Stimulated activated memory B cell treated with anti-CD40 and anti-IgM and Interleukin-4, amounts not matched to agents 10 μg/mL and 1 μg/mL and 100 μg/mL, for 72 hours (primary cell): ENCODE data around the gene TMED5.
A peak's percentile ranks its signal among the peaks of the same experiment; 100 is the strongest.
"Not testable (repeated sequence)": the region's sequence is repeated elsewhere in the genome, so short reads cannot be mapped to it uniquely, and the experiment has no call there.

ENCODE experiments used
- ATAC-seq: fragments of 150-1000 bp; cut with Tn5 transposase; 2 replicates; pipeline ENCODE4 v1.10.0; 2021
- H3K27ac Mint-ChIP-seq: one replicate; pipeline ENCODE4 v1.8.0; 2022; ENCODE audit warnings: mild to moderate bottlenecking, mixed read lengths
- H3K27me3 Mint-ChIP-seq: one replicate; pipeline ENCODE4 v1.8.0; 2022; ENCODE audit warnings: mixed read lengths
- H3K36me3 Mint-ChIP-seq: one replicate; pipeline ENCODE4 v1.8.0; 2022; ENCODE audit warnings: mixed read lengths
- H3K4me1 Mint-ChIP-seq: one replicate; pipeline ENCODE4 v1.8.0; 2022; ENCODE audit warnings: mixed read lengths
- H3K4me3 Mint-ChIP-seq: one replicate; pipeline ENCODE4 v1.8.0; 2022; ENCODE audit warnings: mild to moderate bottlenecking, moderate library complexity, mixed read lengths
- H3K9me3 Mint-ChIP-seq: one replicate; pipeline ENCODE4 v1.8.0; 2022; ENCODE audit warnings: mixed read lengths

The TMED5 gene

GRCh38 chr1:93186667-93187066 lies 6.5 kb upstream of the TMED5 start:
- Mint-ChIP-seq H3K4me3 (no peak overlapping the region), H3K4me1 (peaks cover 66% of the 10 kb centered on the region), H3K36me3 (peaks cover 34% of the 10 kb centered on the region), H3K27me3 (no peaks in the 10 kb centered on the region), H3K9me3 (no peaks in the 10 kb centered on the region), H3K27ac (no peak overlapping the region)
- peak; percentile 50 for ATAC-seq

GRCh38 chr1:93180723-93181613 lies 755 bp upstream of the TMED5 start, which contains the start of gene CCDC18:
TSS of gene CCDC18 (plus strand) at chr1:93180724. CDS start at chr1:93183362, 2,638 bp downstream.
- peak within 1 kb of the TSS; percentile 99 for H3K4me3 Mint-ChIP-seq
- H3K9me3 Mint-ChIP-seq, result no peaks in the 10 kb centered on the region
- H3K27ac Mint-ChIP-seq, result peak within 1 kb of the TSS; percentile 99
- H3K4me1 Mint-ChIP-seq, result peaks cover 49% of the 10 kb centered on the region
- H3K27me3 Mint-ChIP-seq, result no peaks in the 10 kb centered on the region
- H3K36me3 Mint-ChIP-seq, result peaks cover 19% of the 10 kb centered on the region
- peak; percentile 61 for ATAC-seq

- Mint-ChIP-seq H3K36me3 (peaks cover 24% of the 10 kb centered on the region), H3K27me3 (no peaks in the 10 kb centered on the region), H3K4me1 (peaks cover 39% of the 10 kb centered on the region), H3K27ac (peak overlapping the region; percentile 99), H3K9me3 (no peaks in the 10 kb centered on the region), H3K4me3 (peak overlapping the region; percentile 99)
- no peak for ATAC-seq
These were observed 1.8 kb downstream of the TMED5 start for GRCh38 chr1:93178418-93178817.

- no peaks in the 10 kb centered on the region for H3K27me3 Mint-ChIP-seq
- peak overlapping the region; percentile 99 for H3K27ac Mint-ChIP-seq
- peak overlapping the region; percentile 99 for H3K4me3 Mint-ChIP-seq
- no peak for ATAC-seq
- H3K36me3 Mint-ChIP-seq, result peaks cover 28% of the 10 kb centered on the region
- no peaks in the 10 kb centered on the region for H3K9me3 Mint-ChIP-seq
- peaks cover 44% of the 10 kb centered on the region for H3K4me1 Mint-ChIP-seq
These were observed 2.2 kb downstream of the TMED5 start for GRCh38 chr1:93177991-93178390.

- Mint-ChIP-seq H3K4me1 (peaks cover 55% of the 10 kb centered on the region), H3K36me3 (peaks cover 55% of the 10 kb centered on the region)
- ATAC-seq, H3K9me3 Mint-ChIP-seq, H3K27me3 Mint-ChIP-seq, H3K4me3 Mint-ChIP-seq, H3K27ac Mint-ChIP-seq: not testable (repeated sequence)
These were observed 5.6 kb downstream of the TMED5 start for GRCh38 chr1:93174638-93175037.

GRCh38 chr1:93172778-93173177 lies 7.4 kb downstream of the TMED5 start:
- no peak for ATAC-seq
- H3K27ac Mint-ChIP-seq, result no peak overlapping the region

GRCh38 chr1:93171549-93172034 lies 8.6 kb downstream of the TMED5 start:
- Mint-ChIP-seq H3K36me3 (peaks cover 75% of the 10 kb centered on the region), H3K4me3 (peak overlapping the region; percentile 62), H3K4me1 (peaks cover 65% of the 10 kb centered on the region), H3K27ac (no peak overlapping the region), H3K27me3 (no peaks in the 10 kb centered on the region), H3K9me3 (peaks cover 6% of the 10 kb centered on the region)
- ATAC-seq, result no peak

More at GRCh38 chr1:93172778-93173177, 7.4 kb downstream of the TMED5 start:
- Mint-ChIP-seq H3K4me1 (peaks cover 60% of the 10 kb centered on the region), H3K9me3 (peaks cover 3% of the 10 kb centered on the region), H3K4me3 (no peak overlapping the region), H3K27me3 (no peaks in the 10 kb centered on the region), H3K36me3 (peaks cover 64% of the 10 kb centered on the region)

- H3K27me3 Mint-ChIP-seq, H3K9me3 Mint-ChIP-seq, ATAC-seq, H3K4me3 Mint-ChIP-seq, H3K27ac Mint-ChIP-seq: not testable (repeated sequence)
- Mint-ChIP-seq H3K4me1 (peaks cover 66% of the 10 kb centered on the region), H3K36me3 (peaks cover 78% of the 10 kb centered on the region)
These were observed 10.0 kb downstream of the TMED5 start for GRCh38 chr1:93170141-93170678.

- Mint-ChIP-seq H3K4me3 (no peak overlapping the region), H3K4me1 (peaks cover 64% of the 10 kb centered on the region), H3K9me3 (peaks cover 6% of the 10 kb centered on the region), H3K27ac (no peak overlapping the region), H3K36me3 (peaks cover 67% of the 10 kb centered on the region), H3K27me3 (no peaks in the 10 kb centered on the region)
- ATAC-seq, result no peak
These were observed 13.2 kb downstream of the TMED5 start for GRCh38 chr1:93167006-93167405.

- Mint-ChIP-seq H3K4me1 (peaks cover 62% of the 10 kb centered on the region), H3K36me3 (peaks cover 65% of the 10 kb centered on the region)
- H3K4me3 Mint-ChIP-seq, ATAC-seq, H3K27me3 Mint-ChIP-seq, H3K27ac Mint-ChIP-seq, H3K9me3 Mint-ChIP-seq: not testable (repeated sequence)
These were observed 14.3 kb downstream of the TMED5 start for GRCh38 chr1:93165895-93166294.

- Mint-ChIP-seq H3K4me1 (peaks cover 60% of the 10 kb centered on the region), H3K4me3 (no peak overlapping the region), H3K27me3 (no peaks in the 10 kb centered on the region), H3K27ac (no peak overlapping the region), H3K9me3 (peaks cover 6% of the 10 kb centered on the region), H3K36me3 (peaks cover 63% of the 10 kb centered on the region)
- ATAC-seq, result no peak
These were observed 15.4 kb downstream of the TMED5 start for GRCh38 chr1:93164816-93165215.

- not testable (repeated sequence) for H3K27me3 Mint-ChIP-seq, H3K4me3 Mint-ChIP-seq, H3K9me3 Mint-ChIP-seq, ATAC-seq, H3K27ac Mint-ChIP-seq
- Mint-ChIP-seq H3K36me3 (peaks cover 58% of the 10 kb centered on the region), H3K4me1 (peaks cover 46% of the 10 kb centered on the region)
These were observed 16.9 kb downstream of the TMED5 start for GRCh38 chr1:93163314-93163713.

- Mint-ChIP-seq H3K9me3 (no peaks in the 10 kb centered on the region), H3K36me3 (peaks cover 34% of the 10 kb centered on the region), H3K4me1 (peaks cover 17% of the 10 kb centered on the region), H3K4me3 (no peak overlapping the region), H3K27me3 (no peaks in the 10 kb centered on the region), H3K27ac (no peak overlapping the region)
- no peak for ATAC-seq
These were observed 20.9 kb downstream of the TMED5 start for GRCh38 chr1:93159337-93159736.

- no peaks in the 10 kb centered on the region for H3K27me3 Mint-ChIP-seq
- ATAC-seq, result no peak
- no peaks in the 10 kb centered on the region for H3K9me3 Mint-ChIP-seq
- H3K36me3 Mint-ChIP-seq, result peaks cover 31% of the 10 kb centered on the region
- no peak overlapping the region for H3K4me3 Mint-ChIP-seq
- H3K4me1 Mint-ChIP-seq, result no peaks in the 10 kb centered on the region
- H3K27ac Mint-ChIP-seq, result no peak overlapping the region
These were observed 24.9 kb downstream of the TMED5 start for GRCh38 chr1:93155335-93155734.

GRCh38 chr1:93154898-93155297 lies 25.3 kb downstream of the TMED5 start:
- Mint-ChIP-seq H3K4me3 (no peak overlapping the region), H3K27me3 (no peaks in the 10 kb centered on the region), H3K4me1 (no peaks in the 10 kb centered on the region), H3K9me3 (no peaks in the 10 kb centered on the region), H3K27ac (no peak overlapping the region), H3K36me3 (peaks cover 33% of the 10 kb centered on the region)
- ATAC-seq, result no peak

GRCh38 chr1:93152835-93153234 lies 27.4 kb downstream of the TMED5 start:
- no peak for ATAC-seq
- Mint-ChIP-seq H3K36me3 (peaks cover 43% of the 10 kb centered on the region), H3K27me3 (no peaks in the 10 kb centered on the region), H3K27ac (peak overlapping the region; percentile 35), H3K4me3 (no peak overlapping the region), H3K4me1 (no peaks in the 10 kb centered on the region), H3K9me3 (no peaks in the 10 kb centered on the region)
